Panc1 (cell line): ENCODE results near the gene CIROP.

ENCODE experiments used
- SIN3A ChIP-seq: IDR thresholded peaks from 2 replicates; pipeline ENCODE4 v1.6.1; 2012; ENCODE audit warnings: low read depth, mild to moderate bottlenecking, low read length, moderate library complexity, borderline replicate concordance; ENCODE audit not compliant: insufficient read depth
- TF ChIP-seq, protein P1 (sequence below): fragments of 450-650 bp; IDR thresholded peaks from 2 replicates; pipeline ENCODE4 v1.5.1; 2017; ENCODE audit warnings: mild to moderate bottlenecking

DNA sequence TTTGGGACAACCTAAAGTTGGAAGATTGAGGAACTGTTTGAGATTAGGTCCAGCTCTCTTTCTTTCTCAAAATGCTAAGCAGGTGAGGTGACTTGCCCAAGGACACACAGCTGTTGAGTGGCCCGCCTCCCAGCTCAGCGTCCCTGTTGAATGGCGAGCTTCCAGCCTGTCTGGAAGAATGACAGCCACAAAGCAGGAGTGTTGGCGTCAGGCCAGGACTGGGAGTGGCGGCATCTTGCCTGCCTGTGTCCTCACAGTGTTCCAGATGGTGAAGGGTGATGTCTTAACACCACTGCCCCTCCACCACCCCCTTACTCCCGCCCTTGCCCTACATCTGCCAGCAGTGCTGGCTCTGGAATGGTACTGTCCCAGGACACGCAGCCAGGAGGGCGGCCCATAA is 18.6 kb upstream of the CIROP start:
- TF ChIP-seq, protein P1, sequence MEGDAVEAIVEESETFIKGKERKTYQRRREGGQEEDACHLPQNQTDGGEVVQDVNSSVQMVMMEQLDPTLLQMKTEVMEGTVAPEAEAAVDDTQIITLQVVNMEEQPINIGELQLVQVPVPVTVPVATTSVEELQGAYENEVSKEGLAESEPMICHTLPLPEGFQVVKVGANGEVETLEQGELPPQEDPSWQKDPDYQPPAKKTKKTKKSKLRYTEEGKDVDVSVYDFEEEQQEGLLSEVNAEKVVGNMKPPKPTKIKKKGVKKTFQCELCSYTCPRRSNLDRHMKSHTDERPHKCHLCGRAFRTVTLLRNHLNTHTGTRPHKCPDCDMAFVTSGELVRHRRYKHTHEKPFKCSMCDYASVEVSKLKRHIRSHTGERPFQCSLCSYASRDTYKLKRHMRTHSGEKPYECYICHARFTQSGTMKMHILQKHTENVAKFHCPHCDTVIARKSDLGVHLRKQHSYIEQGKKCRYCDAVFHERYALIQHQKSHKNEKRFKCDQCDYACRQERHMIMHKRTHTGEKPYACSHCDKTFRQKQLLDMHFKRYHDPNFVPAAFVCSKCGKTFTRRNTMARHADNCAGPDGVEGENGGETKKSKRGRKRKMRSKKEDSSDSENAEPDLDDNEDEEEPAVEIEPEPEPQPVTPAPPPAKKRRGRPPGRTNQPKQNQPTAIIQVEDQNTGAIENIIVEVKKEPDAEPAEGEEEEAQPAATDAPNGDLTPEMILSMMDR: no peak
- no peak for TF ChIP-seq SIN3A
